ENCODE data around the gene PRLR.
"Not testable (repeated sequence)": the region's sequence is repeated elsewhere in the genome, so short reads cannot be mapped to it uniquely, and the experiment has no call there.

Gene PRLR

GRCh38 chr5:35125746-35126145, 104.5 kb downstream of the PRLR start:
- no peak for DNase-seq (ENCODE audit: low read depth)

GRCh38 chr5:35124932-35125331, 105.4 kb downstream of the PRLR start:
- no peak for DNase-seq (ENCODE audit: low read depth)

DNA sequence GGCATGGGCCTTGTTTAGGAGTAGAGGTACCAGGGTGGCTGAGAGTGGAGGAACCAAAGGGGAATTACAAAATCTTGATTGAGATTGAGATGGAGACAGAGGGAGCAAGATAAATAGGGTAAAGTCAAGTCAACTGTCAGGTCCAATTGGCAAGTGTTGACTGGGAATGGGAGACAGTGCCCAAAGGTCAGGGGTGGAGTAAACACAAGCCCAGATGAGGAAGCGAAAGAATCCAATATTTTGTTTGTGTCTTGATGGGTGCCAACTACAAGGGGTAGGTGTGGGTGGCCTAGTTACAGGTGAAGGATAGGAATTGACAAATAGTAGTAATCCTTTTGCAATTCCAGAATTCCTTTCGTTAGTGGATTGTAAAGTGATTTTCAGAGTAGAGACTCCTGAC, 107.5 kb downstream of the PRLR start:
- no peak for DNase-seq (ENCODE audit: low read depth)

- DNase-seq (ENCODE audit: low read depth), result peak; percentile 57
Measured at GRCh38 chr5:35120715-35121114, 109.6 kb downstream of the PRLR start.

DNA sequence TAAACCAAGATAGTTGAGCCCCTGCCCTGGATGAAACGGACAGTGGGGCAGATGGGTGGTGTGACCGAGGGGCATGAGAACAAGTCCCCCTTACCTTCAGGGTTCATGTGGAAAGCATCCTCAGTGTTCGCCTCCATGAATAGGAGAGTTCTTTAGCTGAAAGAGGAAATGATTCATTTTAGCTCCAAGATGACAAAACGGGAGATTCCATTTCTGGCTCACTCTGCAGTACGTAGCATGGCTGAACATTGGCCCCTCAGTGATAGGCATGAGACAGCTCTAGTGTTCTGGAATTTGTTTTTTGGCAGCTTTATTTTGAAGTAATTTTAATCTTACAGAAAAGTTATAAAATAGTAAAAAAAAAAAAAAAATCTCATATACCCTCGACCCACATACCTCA, 112.3 kb downstream of the PRLR start:
- peak; percentile 92 for DNase-seq (ENCODE audit: low read depth)

DNA sequence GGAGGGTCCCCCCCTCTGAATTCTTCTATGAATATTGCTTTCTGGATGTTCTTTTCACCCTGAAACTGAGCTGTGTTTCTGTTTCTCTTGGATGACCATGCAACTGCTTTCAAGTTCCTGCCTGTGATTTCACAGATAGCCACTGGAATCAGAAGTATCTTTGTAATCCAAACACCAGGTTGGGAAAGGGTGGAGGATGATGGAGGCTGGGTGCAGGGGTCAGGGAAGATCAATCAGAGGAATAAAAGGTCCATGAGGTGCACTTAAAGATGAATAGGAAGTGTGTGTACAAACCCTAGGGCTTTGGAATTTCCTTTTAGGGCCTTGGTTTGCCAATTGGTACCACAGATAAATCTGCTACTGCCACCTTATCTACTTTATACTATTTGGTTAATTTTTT, 114.4 kb downstream of the PRLR start:
- no peak for DNase-seq (ENCODE audit: low read depth)

- DNase-seq (ENCODE audit: low read depth), result no peak
Measured at GRCh38 chr5:35114698-35115097, 115.6 kb downstream of the PRLR start.

DNA sequence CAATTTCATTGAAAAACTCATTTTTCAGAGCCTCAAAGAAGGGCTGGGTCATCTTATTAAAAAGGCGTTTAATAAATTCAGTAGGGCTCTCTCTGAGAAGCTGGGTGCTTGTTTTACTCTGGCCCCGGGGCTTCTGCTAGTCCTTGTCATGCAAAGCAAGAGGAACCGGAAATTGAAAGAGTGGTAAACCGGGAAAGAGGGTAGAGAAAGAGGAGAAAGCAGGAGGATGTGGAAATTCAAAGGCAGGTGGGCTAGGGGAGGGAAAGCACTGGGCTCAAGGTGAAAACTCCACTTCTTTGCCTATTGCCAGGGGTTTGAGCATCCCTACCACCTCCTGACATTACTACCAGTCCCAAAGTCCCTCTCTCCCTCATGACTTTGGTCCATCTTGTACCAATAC, 118.0 kb downstream of the PRLR start:
- no peak for DNase-seq (ENCODE audit: low read depth)

GRCh38 chr5:35104550-35104949, 125.7 kb downstream of the PRLR start:
- not testable (repeated sequence) for DNase-seq (ENCODE audit: low read depth)

GRCh38 chr5:35103637-35104299, 126.5 kb downstream of the PRLR start:
- DNase-seq (ENCODE audit: low read depth), result no peak

DNA sequence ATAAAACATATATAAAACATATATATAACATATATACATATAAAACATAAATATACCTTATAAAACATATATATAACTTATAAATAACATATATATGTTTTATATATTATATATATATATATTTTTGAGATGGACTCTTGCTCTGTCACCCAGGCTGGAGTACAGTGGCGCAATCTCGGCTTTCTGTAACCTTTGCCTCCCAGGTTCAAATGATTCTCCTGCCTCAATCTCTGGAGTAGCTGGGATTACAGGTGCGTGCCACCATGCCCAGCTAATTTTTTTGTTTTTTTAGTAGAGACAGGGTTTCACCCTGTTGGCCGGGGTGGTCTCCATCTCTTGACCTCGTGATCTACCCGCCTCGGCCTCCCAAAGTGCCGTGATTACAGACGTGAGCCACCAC, 128.6 kb downstream of the PRLR start:
- not testable (repeated sequence) for DNase-seq (ENCODE audit: low read depth)

DNA sequence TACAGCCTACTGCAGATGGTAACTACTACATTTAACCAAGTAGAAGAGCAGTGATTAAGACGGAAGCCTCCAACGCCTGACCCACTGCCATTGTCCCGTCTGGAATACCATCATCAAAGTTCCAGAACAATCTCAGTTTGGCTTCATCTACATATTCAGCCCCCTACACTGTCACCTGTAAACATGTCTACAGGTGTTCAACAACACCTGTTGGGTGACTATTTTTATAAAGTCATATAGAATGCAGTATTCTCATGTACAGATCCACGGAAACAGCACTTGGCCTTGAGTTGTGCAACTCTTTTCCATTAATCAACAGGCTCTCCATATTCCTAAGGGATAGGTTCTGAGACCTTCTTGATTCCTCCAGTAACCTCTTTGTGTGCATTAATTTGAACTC, 129.3 kb downstream of the PRLR start:
- no peak for DNase-seq (ENCODE audit: low read depth)

DNA sequence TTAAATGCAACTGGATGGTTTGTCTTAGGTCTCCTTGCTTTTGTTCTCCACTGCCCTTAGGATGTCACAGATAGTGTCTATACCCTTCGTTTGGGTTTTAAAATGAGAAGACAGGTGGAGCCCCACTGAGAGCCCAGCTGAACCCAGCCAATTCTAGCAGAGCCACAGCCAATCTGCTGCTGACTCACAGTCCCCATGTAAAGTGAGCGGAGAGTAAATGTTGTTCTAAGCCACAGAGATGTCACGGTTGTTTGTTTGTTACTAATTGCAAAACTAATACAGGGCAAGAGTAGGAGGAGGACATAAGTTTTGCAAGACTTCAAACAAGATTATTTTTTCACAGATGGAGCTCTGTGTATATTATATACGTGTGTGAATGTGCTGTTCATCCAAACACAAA, 132.1 kb downstream of the PRLR start:
- DNase-seq (ENCODE audit: low read depth), result no peak

GRCh38 chr5:35096932-35097331, 133.4 kb downstream of the PRLR start:
- DNase-seq (ENCODE audit: low read depth), result no peak

- no peak for DNase-seq (ENCODE audit: low read depth)
Measured at GRCh38 chr5:35096216-35096615, 134.1 kb downstream of the PRLR start.

GRCh38 chr5:35095366-35095765, 134.9 kb downstream of the PRLR start:
- DNase-seq (ENCODE audit: low read depth), result no peak

GRCh38 chr5:35094948-35095347, 135.3 kb downstream of the PRLR start:
- no peak for DNase-seq (ENCODE audit: low read depth)

GRCh38 chr5:35092703-35093102, 137.6 kb downstream of the PRLR start:
- DNase-seq (ENCODE audit: low read depth), result no peak

GRCh38 chr5:35091704-35092103, 138.6 kb downstream of the PRLR start:
- DNase-seq (ENCODE audit: low read depth), result no peak

DNA sequence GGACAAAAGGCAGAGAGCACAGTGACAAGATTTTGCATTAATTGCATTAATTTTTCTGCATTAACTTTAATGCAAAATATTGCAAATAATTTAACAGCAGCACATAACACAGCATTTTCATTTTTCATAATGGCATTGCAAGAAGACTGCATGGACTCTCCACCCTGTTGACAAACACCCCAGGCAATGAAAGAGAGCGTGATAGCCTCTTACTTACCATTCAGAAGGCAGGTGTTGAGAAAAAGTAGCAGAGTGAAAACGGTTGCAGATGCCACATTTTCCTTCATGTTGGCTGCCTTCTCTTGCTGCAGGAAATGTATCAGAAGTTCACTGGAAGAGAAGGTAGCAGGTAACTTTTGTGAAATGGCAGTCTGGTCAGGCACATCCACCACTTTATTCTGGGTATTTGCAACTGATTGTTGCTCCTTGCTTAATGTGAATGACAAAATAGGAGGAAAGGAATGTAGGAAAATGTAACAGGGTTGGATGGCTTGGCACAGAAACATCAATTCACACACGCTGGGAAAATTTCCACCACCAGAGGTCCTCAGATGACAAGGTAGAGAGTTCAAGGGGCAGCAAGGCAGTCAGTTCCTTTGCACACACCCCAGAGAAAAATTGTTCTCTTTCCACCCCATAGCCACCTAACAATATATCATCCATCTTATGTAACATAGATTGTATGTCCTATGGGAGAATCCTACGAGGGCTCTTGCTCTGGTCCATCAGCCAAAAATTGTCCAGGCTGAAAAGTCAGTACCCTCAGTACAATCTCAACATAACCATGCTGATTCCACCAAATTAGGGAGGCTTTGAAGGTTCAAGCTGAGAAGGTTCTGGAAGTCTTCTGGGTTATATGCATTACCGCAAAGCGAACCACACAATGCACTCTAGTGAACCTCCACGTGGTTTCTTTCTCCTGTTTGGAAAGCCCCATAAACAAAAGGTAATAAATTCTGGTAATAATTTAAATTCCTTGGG, 140.7 kb downstream of the PRLR start:
- DNase-seq (ENCODE audit: low read depth), result peak; percentile 81

DNA sequence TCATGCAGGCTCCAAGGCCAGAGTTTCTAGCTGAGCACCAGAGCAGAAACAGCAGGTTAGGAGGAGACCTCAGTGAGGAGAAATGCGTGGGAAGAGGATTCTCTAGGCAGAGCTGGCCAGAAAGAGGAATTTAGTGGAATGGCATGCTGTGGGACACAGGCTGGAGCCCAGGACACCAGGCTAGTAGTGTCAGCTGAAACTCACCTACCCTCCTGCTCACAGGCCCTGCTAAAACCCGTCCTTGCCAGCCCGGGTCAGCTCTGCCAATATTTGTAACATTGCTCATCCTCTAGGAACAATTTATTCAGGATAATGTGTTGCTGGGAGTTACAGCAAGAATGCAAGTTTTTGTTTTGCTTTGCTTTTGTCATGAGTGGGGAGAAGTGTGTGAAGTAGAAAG, 142.3 kb downstream of the PRLR start:
- peak; percentile 39 for DNase-seq (ENCODE audit: low read depth)

DNA sequence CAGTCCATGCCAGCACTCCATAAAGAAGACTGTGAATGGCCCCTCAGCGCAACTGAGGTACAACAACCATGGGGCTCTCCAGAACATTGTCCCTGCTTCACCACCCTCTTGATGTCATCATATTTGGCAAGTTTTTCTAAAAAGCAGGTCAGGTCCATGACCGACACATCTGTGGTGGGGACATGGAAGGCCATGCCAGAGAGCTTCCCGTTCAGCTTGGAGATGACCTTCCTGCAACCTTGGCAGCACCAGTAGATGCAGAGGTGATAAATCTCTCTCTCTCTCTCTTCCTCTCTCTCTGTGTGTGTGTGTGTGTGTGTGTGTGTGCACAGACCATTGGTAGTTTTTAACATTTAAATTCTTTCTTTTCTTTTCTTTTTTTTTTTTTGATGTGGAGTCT, 147.1 kb downstream of the PRLR start:
- no peak for DNase-seq (ENCODE audit: low read depth)

GRCh38 chr5:35082530-35082929, 147.8 kb downstream of the PRLR start:
- no peak for DNase-seq (ENCODE audit: low read depth)
